GM10847 (cell line): ENCODE measurements around the gene C10orf95.

Experiments used
- POLR2A ChIP-seq: IDR thresholded peaks from 2 replicates; pipeline ENCODE4 v1.6.1; 2011; ENCODE audit not compliant: insufficient read length; ENCODE audit errors: extremely low read depth

Gene C10orf95, protein sequence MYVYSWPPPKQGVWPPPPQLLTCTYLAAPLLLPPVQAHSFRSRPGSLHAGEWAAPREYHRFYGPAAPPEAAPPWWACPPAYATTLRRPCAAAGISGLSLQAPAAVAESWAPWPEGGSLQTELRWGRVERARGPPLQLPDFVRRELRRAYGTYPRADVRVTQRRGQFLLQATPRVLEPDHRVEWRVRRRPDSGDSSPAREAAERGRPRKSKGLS

DNA sequence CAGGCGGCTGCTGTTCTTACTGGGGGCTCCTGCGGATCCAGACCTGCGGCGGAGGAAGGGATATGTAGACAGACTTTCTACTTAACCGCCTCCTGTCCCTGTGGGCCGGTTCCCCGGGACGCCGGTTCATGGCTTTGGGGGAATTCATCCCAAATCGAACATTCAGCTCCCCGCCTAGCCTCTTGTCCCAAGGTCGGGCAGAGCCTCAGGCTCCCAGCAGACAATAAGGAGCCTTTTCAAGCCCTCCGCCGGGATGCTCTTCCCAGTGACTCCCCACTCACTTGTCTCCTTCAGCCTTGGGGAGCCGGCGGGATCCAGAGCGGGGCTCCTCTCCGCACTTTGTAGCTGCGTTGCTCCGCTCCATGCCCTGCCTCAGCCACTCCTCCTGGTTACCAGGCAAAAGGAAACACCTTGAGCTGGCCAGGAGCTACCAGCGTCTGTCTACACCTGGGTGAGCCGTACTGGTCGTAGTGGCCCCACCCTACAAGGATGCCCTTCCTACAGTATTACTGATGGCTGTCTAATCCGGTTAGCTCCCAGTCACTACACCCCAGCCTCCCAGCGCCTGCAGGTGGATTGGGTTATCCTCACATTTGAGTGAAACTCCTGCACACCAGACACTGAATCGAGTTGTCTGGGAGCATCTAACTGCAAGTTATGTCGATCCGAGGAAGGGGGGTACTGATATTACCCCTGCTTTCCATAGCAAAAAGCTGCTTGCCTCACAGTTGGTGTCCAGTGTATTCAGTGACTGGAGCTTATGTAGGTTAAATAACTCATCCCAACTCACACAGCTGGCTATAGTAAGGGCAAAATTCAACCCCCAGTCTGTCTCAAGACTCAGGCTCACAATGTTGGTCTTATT, at the start of gene C10orf95:
C10orf95 (minus strand) TSS at position 439 of the 865 bp plus-strand sequence. CDS start 450 bp downstream, outside the sequence.
- TF ChIP-seq POLR2A = no peak

DNA sequence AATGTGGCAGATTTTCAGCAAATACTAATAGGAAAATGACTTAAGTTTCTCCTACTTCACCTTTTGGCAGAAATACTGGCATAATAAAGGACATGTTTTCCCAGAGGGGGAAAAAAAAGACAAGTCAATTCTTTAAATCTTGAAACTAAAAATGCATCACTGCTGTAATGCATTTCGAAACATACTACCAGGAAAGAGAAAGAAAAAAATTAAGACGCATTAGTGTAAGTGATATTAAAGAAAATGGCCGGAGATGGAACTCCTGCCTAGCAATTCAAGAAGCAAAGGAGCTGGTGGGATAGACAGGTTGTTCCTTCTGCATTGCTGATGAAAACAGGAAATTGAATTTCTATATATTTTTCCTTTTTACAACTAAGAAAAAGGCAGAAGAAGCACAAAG, 48.0 kb upstream of the C10orf95 start:
- no peak for TF ChIP-seq POLR2A

DNA sequence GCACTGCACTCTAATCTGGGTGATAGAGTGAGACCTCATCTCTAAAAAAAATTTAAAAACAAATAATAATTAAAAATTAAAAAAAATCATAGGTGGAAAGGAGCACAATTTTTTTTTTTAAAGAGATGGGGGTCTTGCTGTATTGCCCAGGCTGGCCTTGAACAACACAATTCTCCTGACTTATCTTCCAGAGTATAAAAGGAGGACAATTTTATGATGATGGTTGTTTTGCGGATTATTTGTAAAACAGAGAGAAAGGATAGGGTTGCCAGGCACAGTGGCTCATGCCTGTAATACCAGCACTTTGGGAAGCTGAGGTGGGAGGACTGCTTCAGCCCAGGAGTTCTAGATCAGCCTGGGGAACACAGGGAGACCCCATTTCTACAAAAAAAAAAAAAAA, 46.2 kb upstream of the C10orf95 start:
- TF ChIP-seq POLR2A = no peak

DNA sequence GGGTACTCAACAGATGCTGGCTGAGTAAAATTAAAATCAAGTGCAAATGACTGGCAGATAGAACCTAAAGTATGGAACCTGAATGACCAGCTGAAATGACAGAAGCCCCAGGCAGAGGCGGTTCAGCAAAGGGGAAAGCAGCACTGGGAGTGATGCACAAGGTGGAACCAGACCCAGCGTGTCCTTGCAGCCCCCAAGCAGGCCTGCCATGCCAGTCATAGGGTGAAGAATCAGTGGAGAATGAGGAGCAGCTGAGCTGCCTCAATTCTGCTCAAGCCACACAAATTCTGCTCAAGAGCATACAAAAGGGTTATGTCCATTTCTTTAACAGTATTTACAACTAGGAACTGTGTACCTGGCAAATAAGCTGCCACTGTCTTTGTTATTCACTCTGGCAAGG, 42.4 kb upstream of the C10orf95 start:
- no peak for TF ChIP-seq POLR2A

DNA sequence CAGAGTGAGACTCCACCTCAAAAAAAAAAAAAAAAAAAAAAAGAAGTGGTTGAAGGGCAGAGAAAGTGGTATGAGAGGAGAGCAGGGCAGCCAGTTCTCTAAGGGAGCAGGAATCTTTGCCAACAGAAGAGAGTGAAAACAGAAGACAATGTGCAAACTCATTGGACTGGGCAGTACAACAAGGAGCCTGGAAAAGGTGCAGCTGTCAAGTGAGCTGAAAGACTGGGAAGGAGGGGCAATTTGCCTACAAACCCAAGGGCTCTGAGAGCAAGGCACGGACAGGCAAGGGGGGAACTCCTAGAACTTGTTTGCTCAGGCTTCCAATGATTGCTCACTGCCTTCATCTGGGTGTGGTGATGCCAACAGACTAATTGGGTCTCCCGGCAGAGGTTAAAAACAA, 41.6 kb upstream of the C10orf95 start:
- no peak for TF ChIP-seq POLR2A

DNA sequence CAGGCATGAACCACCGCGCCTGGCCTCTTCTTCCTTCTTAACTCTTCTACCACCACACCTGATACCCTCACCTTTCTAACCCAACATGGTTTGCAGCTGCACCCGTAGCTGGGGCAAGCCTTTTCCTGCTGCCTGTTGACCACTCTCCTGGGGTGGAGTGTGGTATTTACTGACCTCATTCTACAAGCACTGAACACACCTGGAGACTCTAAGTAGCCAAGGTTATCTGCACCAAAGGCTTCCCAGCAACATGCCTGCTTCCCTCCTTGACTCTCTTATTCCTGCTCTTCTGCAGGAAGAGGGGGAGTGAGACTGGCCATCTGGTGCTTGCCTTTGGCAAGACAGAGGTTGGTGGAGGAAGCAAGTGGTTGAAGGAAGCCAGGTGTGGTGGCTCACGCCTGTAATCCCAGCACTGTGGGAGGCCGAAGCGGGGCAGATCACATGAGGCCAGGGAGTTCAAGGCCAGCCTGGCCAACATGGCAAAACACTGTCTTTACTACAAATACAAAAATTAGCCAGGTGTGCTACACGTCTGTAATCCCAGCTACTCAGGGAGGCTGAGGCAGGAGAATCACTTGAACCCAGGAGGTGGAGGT, 41.1 kb upstream of the C10orf95 start:
- no peak for TF ChIP-seq POLR2A

DNA sequence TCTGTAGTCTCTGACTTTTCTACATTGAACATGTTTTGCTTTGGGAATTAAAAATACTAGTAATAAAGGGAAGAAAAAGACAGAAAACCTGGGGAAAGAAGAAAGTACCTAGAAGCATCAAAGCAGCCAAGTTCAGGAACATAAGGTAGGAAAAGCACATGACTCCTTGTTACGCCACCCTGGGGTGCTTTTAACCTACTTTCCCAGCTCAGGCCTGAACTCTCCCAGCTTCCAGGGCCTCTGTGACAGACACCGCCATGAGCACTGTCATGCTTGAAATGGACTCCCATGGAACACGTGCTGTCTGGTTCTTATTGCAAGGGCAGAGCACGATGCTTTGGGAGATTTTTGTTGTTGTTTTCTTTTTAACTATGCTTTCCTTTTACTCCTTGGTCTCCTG, 39.8 kb upstream of the C10orf95 start:
- no peak for TF ChIP-seq POLR2A

DNA sequence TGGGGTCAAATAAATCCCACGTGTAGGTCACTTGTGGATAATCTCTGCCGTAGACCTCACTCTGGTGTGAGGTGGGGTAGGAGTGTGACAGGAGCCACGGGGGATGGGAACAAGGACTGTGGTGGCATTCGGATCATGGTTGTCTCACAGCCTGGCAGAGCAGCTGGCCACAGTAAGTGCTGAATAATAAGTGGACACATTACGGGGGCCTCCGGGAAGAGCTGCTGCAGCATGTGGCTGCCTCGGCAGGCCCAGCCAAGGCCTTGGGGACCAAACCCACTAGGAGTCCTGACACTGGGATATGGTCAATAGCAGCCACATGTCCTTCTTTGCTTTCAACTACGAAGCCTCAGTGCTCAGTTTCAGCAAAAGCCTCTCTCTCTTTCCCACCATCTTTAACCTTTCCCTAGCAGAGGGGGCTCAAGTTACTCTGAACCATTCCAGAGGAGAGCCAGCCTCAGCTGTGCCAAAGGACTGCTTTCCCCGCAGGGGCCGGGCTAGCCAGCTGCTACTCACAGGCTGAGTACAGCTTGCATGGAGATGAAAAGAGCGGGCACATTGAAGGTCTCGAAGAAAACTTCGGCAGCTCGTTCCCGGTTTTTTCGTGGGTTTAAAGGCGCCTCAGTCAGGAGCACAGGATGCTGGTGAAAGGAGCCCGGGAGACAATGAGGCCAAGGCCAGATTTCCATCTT, 33.9 kb upstream of the C10orf95 start:
- TF ChIP-seq POLR2A = no peak

DNA sequence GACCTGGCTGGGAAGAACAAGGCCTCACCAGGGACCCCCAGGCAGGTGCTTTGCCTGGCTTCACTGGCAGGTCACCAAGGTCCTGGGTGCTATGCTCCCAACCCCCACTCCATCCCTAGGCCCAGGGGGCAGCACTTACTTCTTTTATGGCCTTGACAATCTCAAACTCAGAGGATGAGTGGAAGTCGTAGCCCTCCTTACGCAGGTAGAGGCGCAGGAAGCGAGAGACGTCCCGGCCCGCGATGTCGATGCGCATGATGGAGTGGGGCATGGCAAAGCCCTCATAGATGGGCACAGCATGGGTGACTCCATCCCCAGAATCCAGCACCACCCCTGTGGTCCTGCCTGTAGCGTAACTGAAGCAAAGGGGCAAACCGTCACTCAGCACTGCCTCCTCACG, 32.7 kb upstream of the C10orf95 start:
- no peak for TF ChIP-seq POLR2A

DNA sequence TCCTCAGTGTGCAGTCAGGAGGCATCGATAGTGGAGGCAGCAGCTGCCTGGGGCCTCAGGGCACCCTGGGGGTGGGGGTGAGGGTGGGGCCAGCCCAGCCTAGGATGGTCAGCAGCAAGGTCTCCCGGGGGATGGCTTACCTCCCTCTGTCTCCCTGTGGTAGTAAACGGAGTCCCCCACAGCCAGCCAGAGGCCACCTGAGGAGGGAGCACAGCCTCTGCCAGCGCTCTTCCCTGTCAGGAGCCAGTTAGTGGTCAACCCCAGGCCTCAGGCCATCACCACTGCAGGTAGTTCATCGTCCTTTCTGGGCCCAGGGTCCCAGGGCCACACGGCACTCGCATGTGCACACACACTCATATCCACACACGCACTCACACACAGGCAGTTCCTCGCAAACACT, 29.1 kb upstream of the C10orf95 start:
- no peak for TF ChIP-seq POLR2A

DNA sequence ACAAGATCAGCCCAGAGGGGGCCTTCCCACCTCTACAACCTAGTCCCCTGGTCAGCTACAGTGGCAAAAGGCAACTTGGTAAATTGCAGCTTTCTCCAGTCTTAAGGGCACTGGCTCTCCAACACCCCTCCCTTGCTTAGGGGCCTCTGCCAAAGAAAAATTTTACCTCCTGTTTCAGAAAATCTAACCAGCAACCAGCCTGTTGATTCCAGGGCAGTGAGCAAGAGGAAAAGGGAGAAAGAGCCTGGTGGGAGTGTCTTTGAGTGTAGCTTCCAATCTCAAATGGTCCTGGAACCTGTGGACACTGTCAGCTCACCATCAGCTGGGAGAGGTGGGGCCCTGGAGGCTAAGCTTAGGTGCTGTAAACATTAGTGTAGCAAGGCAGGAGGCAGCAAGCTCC, 28.3 kb upstream of the C10orf95 start:
- TF ChIP-seq POLR2A = no peak

DNA sequence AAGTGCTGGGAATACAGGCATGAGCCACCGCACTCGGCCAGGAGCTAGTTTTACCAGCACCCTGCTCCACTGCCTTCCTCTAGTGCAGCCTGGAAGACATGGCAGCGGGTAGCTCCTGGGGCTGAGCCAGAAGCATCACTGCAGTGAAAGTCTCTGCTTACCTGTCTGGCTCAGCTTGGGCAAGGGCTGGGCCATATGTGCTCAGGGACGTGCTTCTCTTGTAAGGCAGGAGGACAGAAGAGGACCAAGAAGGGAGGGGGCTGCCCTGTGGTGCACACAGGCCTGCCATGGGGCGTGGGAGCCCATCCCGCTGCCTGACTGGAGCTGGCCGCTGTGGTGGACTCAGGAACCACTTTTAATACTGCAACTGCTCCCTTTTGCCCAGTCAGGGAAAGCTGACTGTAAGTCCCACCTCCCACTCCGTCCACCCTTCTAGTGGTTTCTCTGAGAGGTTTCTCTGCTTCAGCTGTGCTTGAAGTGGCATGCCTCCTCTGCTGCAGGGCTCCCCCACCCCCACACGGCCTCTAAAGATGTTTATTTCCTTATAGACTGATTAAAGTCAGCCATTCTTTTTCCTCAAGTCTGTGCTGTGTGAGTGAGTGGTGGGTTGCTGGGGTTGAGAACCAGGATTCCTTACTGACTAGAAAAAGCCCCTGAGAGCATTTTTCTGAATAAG, 25.3 kb upstream of the C10orf95 start:
- TF ChIP-seq POLR2A = no peak

DNA sequence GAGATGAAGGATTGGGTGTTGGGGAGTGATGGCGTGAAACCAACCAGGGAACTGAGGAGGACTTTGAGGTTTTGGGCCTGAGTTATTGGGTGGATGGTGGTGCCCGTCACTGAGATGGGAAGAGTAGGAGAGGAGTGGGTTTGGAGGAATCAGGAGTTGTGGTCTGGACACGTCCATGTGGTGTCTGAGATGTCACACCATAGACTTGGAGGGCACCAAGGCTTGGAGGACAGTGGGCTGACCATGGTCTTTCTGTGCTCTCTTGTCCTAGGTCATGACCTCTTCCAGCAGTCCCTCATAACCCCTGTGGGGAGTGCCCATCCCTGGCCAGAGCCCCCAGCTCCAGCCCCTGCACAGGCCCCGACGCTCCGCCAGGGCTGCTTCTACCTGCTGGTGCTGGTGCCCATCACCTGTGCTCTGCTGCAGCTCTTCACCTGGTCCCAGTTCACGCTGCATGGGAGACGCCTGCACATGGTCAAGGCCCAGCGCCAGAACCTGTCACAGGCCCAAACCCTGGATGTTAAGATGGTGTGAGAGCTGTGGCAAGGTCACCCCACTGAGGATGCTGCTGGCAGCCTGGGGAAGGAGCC, 24.2 kb upstream of the C10orf95 start:
- no peak for TF ChIP-seq POLR2A

DNA sequence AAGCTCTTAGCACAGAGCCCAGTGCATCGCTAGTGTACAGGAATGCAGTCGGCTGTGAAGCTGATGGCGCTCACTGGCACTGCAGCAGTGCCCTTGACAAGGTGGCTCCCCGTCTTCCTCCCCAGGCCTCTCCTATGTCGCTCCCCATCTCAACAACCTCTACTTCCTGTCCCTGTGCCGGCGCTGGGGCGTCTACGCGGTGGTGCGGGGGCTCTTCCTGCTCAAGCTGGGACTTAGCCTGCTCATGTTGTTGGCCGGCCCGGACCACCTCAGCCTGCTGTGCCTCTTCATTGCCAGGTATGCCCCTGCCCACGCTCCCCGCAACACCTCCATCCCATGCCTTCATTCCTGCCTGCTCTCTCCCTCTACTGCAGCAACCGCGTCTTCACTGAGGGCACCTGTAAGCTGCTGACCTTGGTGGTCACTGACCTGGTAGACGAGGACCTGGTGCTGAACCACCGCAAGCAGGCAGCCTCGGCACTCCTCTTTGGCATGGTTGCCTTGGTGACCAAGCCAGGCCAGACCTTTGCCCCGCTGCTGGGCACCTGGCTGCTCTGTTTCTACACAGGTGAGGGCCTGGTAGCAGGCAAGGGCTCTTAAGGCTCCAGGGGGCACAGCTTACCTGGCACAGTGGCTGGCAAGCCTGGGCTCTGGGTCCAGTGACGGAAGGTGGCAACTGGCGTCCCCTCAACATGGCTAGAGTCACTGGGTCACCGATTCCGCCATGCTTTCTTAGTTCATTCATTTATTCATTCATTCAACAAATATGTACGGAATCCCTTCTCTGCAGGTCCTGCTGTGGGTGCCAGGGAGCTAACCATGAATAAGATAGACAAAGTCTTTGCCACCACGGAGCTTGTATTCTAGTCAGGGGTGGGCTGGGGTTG, 22.3 kb upstream of the C10orf95 start:
- TF ChIP-seq POLR2A = no peak
